PC-9 (cell line): Measurements from ENCODE around the gene CLCA1.

Source experiments
- CTCF ChIP-seq: fragments of 200-600 bp; sonication (generic); conservative IDR thresholded peaks from 2 replicates; pipeline ENCODE4 v1.6.1; 2017; ENCODE audit warnings: mixed run types, antibody characterized with exemption, mild to moderate bottlenecking, moderate library complexity
- EZH2 ChIP-seq: fragments of 200-600 bp; sonication (generic); IDR thresholded peaks from 2 replicates; pipeline ENCODE4 v1.8.0; 2017; ENCODE audit warnings: antibody characterized with exemption, low read depth

- no peak for TF ChIP-seq CTCF
- no peak for TF ChIP-seq EZH2
These were observed 36.8 kb downstream of the CLCA1 start for GRCh38 chr1:86505564-86505902.
